GDM1 (cell line): Measurements from ENCODE around the gene SBF2.
A peak's percentile ranks its signal among the peaks of the same experiment; 100 is the strongest.

Source experiments
- DNase-seq: peaks from one replicate; lab custom pipeline; 2025; lab: John Stamatoyannopoulos, UW

SBF2 gene

DNA sequence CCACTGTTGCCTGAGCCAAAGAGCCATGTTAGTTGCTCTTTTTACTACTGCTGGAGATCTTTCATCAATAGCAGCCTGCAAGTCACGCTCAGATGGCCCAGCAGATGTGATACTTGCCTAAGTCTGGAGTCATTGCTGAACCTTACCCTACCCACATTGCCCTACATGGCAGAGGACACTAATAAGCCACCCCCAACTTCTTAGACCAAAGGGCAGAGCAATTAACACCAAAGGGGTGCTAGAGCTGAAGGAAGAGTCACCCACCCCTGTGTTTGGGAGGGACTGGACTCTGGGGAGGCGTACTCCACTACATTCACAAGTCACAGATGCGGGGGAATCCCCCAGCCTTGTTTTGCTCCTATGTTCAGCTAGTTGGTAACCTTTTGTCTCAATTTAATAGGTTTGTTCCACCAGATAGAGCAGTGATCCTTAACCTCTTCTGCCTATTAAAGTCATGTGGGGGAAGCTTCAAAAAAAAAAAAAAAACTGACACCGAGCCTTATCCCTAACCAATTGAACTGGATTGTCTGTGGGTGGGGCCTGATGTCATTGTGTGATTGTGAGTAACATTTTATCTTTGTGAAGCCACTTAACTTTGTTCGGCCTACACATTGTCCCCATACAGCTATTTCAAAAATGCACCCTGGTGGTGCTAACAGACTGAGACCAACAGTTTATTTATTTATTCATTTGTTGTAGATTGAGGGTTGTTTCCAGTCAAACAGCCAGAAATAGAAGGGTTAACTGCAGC, 23.9 kb upstream of the SBF2 start:
- DNase-seq: no peak

DNA sequence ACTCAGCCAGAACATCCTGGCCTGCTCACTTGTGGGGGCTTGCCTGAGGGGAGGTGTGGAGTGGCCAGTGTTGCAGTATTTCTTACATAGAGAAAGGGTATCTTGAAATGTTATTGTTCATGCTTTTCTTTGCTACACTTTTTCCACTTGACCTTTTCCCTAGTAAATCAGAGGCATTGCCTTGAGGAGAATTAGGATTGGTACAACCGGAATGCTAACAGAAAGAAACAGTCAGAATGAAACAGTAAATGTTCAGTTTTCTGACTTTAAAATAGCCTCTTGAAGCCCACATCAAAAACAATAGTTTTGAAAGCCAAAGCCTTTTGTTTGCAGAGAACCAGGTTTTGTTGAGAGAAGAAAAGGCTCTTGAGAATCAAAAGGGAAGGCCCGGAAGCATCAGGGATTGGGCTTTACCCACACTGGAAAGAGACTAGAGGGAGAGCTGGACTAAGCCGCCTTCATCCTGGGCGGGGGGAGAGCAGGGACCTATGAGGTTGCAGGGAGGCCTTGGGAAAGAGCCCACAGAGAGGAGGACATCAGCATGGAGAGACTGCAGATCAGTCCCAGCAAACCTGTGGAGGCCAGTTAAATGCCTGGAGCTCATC, 23.2 kb upstream of the SBF2 start:
- DNase-seq: no peak

DNA sequence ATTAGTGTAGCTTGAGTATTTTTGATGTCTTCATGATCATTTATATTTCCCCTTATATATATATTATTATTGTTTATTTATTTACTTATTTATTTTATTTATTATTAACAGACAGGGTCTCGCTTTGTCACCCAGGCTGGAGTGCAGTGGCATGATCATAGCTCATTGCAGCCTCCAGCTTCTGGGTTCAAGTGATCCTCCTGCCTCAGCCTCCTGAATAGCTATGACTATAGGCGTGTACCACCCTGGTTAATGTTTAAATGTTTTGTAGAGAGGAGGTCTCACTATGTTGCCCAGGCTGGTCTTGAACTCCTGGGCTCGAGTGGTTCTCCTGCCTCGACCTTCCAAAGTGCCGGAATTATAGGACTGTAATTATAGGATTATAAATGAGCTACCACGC, 21.1 kb upstream of the SBF2 start:
- no peak for DNase-seq

DNA sequence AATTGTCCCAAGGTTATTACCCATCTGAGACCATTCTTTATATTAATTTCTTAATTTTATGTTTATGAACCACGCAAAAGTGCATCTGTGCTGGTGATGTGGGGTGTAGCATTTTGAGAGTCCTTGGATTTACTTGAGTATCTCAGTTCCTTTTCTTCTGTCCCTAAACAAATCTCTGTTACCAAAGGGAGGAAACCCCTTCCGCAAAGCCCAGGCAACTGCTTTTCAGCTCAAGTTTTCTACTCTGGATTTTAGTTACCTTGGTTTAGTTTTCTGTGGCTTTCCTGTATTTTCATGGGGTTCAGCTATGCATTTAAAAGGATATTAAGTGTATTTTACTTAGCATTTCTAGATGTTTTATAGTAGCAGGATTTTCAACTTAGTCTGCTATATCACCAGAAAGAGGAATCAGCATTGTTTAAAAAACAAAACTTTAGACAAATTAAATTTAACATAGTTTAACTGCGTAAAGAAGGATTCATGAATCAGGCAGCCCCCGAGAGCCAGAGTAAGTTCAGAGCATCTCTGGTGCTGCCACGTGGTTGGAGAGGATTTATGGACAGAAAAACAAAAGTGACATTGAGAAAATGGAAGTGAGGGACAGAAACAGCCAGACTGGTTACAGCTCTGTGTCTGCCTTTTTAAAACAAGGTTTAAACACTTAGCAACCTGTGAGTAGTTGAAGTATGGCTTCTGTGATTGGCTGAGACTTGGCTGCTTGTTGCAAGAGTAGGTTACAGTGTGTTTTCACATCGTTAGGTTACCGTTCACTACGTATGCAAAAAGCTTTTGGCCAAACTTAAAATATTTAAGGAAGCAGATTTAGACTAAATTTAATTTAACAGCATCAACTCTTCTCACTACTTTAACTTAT, 20.4 kb upstream of the SBF2 start:
- DNase-seq: peak; percentile 60

DNA sequence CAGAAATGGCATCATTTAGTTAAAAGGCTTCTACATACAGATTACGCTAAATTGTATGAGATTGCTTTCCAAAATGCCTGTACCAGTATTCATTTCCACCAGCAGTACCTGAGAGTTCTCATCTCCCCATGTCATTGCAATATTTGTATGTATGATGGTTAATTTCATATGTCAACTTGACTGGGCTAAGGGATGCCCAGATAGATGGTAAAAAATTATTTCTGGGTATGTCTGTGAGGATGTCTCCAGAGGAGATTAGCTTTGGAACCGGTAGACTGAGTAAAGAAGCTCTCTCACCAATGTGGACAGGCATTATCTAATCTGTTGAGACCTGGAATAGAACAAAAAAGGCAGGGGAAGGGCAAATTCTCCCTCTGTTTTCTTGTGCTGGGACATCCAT, 17.8 kb upstream of the SBF2 start:
- no peak for DNase-seq

DNA sequence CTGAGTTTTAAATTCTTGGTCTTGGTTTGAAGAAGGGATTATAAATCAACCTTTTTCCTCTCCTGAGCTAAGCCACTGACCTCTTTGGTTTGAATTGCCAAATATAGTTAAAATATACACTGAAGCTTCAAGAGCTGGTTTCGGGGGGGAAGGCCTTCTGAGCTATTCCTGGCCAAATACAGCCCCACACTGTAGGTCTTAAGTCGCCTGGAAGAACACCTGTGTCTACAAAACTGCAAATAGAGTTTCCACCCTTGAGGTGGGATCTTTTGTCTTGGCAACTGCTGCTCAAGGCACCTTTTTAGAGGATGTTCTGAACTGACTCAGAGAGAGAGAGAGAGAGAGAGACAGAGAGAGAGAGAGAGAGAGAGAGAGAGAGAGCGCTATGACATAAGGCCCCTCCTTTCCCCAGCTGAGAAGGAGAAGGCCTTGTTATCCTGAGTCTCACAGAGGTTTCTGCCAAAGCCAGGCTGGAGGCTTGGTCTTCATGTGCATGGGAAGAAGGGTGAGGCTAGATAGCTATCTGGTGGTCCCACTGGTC, 16.4 kb upstream of the SBF2 start:
- DNase-seq: no peak

DNA sequence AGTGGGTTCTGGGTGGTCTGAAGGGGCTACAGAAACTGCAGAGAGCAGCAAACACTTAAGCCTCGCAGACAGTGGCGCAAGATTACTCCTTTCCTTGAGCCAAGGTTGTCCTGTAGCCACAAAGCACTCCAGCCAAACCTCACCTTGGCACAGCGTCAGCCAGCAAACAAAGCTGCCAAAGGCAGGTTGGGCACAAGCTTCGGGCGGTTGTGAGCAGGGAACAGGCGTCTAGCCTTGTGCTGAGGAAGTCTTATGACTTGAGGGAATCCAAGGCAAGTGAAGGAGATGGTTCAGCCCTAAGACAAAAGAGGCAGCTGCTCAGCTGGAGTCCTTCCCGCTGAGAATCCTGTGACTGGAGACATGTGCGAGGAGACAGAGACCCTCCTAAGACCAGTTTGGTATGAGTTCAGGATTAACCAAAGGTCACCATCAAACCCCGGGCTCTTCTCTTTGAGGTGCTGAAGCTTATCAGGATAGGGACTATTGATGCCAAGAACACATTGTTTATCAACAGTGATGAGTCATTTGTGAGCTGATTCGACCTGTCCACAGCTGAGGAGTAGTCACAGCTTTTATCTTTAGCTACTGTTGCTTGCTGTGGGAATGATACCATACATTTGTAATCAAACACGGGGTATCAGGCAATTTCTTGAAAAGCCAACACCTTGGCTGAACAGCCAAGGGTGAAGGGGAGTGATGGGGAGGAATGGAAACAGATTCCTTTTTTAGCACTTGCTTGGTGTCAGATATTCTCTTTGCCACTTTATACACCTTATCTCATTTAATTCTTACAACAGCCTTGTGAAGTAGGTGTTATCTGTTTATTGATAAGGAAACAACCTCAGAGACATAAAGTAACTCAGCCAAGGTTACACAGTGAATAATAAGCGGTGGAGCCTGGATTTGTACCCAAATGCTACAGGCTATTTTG, 15.4 kb upstream of the SBF2 start:
- no peak for DNase-seq

DNA sequence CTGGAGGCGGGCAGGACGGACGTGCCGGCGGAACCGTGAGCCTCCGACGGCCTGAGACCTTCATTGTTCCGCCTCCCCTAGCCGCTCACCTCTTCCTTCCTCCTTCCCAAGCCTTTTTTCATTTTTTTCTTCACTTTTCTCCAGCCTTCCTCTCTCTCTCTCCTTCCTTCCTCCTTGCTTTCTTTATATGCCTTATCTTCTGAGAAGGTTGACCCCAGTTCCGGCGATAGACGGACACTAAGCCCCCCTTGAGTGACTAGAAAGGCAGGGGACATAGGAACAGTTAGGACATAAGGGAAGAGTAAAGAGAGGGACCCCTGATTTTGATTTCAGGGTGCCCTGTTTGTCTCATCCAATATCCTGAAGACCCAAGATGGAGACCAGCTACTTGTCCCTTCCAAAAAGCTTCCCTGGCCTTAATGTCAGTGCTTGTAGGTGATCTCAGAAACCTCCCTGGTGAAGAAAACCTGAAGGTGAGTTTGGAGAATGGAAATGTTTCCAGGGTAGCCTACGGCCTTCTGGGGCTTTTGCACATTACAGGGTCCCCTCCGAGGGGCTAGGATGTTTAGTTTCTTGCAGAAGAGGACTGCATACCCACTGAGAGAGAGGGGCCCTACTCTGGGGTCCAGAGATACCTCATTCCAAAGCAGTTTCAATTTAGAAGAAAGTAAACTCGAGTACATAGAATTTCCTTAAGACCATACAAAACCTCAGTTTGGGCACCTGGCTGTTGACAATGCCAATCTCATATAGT, 14.4 kb upstream of the SBF2 start:
- DNase-seq: no peak

DNA sequence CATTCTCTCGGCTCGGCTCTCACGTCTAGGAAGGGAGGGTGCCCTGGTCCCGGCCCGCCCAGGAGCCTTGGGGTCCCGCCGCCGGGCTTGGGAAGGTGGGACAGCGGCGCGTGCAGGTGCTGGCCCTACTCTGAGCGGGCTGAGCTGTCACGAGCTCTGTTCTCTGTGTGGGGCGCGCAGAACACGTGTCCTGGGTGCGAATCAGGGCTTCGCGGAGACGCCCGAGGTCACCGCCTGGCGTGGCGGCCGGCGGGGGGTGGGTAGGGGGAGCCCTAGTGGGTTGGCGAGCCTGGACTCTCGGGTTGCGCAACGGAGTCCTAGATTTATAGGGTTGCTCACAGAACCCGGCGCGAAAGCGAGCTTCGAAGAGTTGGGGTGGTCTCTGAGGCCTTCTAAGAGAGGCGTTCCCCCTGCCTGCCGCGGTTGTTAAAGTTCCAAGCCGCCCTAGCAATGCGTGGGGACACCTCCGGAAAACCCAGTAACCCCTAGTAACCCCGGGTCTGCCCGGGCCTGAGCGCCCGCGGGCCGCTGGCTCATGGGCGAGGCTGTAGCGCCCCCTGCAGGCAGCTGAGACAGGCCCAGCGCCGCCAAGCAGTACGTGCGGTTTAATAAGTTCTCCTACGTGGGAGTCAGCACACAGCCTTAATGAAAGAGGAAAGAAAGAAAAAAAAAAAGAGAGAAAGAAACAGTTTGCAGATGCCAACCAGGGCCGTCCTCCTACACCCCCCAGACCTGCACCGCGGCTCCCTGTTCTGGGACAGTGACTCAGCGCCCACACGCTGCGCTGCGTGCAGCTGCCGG, 13.6 kb upstream of the SBF2 start:
- peak; percentile 79 for DNase-seq

DNA sequence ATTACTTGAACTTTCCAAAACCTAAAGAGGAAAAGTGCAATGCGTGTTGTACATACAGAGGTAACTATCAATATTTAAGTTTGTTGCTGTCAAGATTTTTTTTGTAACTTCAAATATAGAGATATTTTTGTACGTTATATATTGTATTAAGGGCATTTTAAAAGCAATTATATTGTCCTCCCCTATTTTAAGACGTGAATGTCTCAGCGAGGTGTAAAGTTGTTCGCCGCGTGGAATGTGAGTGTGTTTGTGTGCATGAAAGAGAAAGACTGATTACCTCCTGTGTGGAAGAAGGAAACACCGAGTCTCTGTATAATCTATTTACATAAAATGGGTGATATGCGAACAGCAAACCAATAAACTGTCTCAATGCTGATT, 13.0 kb upstream of the SBF2 start:
- no peak for DNase-seq

DNA sequence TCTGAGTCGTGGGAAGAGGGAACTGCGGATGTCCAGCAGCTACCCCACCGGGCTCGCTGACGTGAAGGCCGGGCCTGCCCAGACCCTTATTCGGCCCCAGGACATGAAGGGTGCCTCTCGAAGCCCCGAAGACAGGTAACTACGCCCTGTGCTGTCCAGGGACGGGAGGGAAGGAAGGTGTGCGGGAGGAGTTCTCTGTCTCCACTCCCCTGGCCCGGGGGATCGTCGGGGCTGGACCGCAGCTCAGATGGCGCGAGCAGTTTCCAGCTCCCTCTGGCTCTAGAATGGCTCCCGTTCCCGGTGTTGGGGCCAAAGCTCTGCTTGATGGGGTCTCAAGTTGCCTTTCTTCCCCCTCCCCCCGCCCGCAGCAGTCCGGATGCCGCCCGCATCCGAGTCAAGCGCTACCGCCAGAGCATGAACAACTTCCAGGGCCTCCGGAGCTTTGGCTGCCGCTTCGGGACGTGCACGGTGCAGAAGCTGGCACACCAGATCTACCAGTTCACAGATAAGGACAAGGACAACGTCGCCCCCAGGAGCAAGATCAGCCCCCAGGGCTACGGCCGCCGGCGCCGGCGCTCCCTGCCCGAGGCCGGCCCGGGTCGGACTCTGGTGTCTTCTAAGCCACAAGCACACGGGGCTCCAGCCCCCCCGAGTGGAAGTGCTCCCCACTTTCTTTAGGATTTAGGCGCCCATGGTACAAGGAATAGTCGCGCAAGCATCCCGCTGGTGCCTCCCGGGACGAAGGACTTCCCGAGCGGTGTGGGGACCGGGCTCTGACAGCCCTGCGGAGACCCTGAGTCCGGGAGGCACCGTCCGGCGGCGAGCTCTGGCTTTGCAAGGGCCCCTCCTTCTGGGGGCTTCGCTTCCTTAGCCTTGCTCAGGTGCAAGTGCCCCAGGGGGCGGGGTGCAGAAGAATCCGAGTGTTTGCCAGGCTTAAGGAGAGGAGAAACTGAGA, 12.2 kb upstream of the SBF2 start:
- no peak for DNase-seq

DNA sequence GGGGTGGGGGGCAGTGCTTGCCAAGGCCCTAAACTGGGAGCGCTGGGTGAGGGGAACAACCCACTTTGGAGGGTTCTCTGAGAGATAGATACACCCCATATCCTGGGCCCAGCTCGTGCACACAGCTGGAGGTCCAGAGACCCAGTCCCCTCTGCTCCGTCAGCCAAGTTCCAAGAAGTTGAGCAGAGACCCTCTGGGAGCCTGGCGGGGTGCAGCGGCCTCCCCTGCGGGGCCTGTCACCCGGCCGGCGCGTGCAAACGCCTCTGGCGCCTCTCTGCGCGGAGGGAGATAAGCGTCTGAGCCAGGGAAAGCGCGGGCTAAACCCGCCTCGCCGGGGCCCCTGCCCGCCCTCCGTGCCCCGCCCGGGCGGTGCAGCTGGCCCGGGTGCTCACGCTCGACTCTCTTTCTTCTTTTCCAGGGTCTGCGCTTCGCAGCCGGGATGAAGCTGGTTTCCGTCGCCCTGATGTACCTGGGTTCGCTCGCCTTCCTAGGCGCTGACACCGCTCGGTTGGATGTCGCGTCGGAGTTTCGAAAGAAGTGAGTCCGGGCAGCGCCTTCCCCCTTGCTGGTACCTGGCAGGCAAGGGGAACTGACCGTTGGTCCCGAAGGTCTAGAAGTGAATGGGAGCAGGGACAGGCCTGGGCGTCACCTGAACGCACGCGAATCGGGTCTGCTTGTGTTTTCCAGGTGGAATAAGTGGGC, 11.4 kb upstream of the SBF2 start:
- no peak for DNase-seq

DNA sequence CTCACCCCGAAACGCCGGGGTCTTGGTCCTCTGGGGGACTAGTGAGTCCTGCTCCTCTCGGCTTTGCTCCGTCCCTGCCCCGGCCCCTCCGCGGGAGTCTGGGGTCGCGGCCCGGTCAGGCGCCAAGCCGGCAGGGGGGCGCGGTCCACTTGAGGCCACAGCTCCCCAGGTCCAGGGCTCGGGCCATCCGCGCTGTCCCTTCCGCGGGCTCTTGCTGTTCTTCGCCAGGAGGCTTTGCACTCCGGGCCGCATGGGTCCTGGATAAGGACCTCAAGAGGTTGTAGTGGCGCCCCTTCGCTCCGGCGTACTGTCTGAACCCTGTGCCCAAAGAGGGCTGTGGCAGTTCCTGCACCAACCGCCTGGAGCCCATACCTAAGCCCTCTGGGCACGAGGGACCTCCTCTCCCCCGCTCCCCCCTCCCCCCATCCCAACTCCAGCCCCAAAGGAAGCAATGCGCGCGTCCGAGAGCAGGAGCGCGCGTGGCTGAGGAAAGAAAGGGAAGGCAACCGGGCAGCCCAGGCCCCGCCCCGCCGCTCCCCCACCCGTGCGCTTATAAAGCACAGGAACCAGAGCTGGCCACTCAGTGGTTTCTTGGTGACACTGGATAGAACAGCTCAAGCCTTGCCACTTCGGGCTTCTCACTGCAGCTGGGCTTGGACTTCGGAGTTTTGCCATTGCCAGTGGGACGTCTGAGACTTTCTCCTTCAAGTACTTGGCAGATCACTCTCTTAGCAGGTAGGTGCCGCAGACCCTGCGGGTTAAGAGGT, 10.7 kb upstream of the SBF2 start, which contains the start of gene ADM:
Gene ADM, plus strand, starts transcription at position 579 of the 767 bp plus-strand sequence. CDS start 628 bp downstream, outside the sequence.
- DNase-seq: peak; percentile 76

DNA sequence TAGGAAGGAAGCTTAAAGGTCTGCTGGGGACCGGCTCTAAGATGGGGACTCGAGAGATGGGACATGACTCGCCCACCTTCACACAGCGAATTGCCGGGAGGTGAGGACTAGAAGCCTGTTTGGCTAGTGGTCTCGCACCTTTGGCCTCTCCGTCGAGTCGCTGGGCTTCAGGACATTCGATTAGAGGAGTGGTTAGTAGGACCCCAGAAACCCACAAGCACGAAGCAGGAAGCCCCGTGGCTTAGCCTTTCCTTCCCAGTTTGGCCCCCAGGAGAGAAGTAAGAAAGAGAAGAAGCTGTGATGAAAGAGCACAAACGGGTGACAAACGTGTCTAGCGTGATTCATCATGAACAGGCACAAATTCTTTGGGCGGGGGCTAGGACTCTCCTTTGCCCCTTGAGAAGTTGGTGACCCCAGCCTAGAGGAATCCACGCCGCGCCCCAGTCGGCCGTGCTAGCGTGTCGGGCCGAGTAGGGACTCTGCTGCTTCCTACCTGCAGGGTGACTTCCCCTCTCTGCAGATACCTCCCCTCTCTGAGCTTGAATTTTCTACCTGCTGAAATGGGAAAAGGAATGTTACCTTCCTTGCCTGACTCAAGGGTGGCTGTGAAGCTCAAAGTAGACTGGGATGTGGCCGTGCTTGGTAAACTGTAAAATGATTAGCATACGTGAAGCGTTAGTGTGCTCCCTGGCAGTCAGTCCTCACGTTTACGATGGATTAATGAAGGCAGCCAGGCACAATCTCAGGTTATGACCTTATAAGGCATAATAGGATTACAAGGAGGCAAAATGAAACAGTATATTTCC, 9.7 kb upstream of the SBF2 start:
- peak; percentile 52 for DNase-seq

DNA sequence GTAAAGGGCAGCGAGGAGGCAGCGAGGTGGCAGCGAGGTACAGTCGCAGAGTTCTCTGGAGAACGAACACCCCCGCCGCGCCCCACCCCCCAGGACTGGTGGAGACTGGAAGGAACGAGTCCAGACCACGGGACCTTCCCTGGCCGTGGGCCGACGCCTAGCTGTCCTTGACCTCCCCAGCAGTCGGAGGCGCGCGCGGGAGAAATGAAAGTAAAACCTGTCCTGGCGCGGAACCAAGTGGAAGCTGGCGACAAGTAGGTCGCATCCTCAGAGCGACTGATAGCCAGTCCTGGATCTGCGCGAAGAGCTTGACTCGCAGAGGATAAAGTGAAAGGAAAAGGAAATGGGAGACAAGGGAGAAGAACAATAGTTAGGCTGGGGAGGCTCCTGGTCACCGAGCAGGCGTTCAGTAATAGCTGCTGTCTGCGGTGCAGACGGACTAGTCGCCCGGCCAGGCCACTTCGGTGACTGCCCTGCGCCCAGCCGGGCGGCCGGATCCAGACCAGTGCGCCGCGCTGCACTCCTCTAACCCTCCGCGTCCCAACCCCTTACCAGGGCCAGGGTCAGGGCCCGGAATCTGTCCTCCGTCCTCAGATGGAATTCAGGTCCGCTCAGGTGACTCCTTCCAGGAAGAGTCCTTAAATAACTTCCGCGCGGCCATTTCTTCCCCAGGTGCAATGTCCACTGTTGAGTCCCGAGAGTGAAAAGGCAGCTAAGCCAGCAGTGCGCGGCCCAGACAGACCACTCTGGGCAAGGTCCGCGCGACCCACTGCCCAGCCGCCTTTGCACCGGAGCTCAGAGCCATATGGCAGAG, 8.9 kb upstream of the SBF2 start:
- DNase-seq: peak; percentile 60

DNA sequence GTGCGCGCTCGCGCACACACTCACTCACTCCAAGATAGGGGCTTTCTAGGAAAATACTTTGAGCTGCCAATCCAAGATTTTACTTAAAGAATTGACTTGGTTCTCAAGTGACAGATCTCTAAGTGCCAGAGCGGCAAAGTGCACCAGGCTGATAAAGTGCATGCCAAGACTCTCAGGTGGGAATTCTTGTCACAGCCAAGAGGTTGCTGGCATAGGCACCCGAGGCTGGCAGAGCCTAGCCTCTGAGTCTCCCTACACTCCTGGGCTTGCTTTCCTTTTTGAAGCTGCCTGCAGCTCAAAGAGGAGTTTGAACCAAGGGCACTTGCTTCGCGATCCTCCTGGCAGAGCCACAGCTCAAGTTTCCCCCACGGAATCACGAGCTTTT, 8.3 kb upstream of the SBF2 start:
- DNase-seq: no peak
